Sigmoid colon (tissue), 7 donors: ENCODE measurements around the gene B4GALT2. TPM values are rescaled to one million over a fixed set of nuclear protein-coding genes. Genes with fewer than 3 reads are reported as not detected.

Experiments
- DNase-seq: peaks from one replicate; pipeline ENCODE4 v3.0.0-alpha.2; 2019
- H3K27ac ChIP-seq, 4 donors: fragments of 200-600 bp; sonication (generic); one replicate each; pipeline ENCODE4 v1.5.1; 2016 to 2019; ENCODE audit warnings: mild to moderate bottlenecking in 1 of 4
- H3K27me3 ChIP-seq, 3 donors: fragments of 200-600 bp; sonication (generic); one replicate each; pipeline ENCODE4 v1.5.1; 2019; ENCODE audit warnings: mild to moderate bottlenecking in 1 of 3
- H3K36me3 ChIP-seq, 4 donors: fragments of 200-600 bp; sonication (generic); one replicate each; pipeline ENCODE4 v1.5.1; 2016 to 2019
- H3K4me1 ChIP-seq, 4 donors: fragments of 200-600 bp; sonication (generic); one replicate each; pipeline ENCODE4 v1.5.1; 2017 to 2019
- H3K4me3 ChIP-seq, 4 donors: fragments of 200-600 bp; sonication (generic); one replicate each; pipeline ENCODE4 v1.5.1; 2017 to 2019; ENCODE audit warnings: mild to moderate bottlenecking in 2 of 4, moderate library complexity in 1 of 4
- H3K9me3 ChIP-seq, 4 donors: fragments of 200-600 bp in 3 of 4; sonication (generic) in 3 of 4; one replicate each; pipeline versions ENCODE4 v1.5.1 to v1.6.1; 2013 to 2019
- CTCF ChIP-seq, 4 experiments: fragments of 450-650 bp in 3 of 4; fragments of 200-600 bp in 1 of 4; IDR thresholded peaks; one replicate each; pipeline ENCODE4 v1.5.1; 2016 to 2019; ENCODE audit warnings: antibody characterized with exemption in 4 of 4, mild to moderate bottlenecking in 3 of 4, moderate library complexity in 2 of 4
- EP300 ChIP-seq, 4 donors: sonication (generic); formaldehyde crosslinking; IDR thresholded peaks; one replicate each; pipeline ENCODE4 v1.6.1; 2017; ENCODE audit warnings: antibody characterized with exemption in 4 of 4
- POLR2A ChIP-seq, 2 donors: fragments of 450-650 bp; IDR thresholded peaks; one replicate each; pipeline ENCODE4 v1.6.1; 2016; ENCODE audit warnings: antibody characterized with exemption in 2 of 2, mild to moderate bottlenecking in 2 of 2, moderate library complexity in 2 of 2
- POLR2AphosphoS5 ChIP-seq, 4 donors: sonication (generic); formaldehyde crosslinking; IDR thresholded peaks; one replicate each; pipeline ENCODE4 v1.6.1; 2017; ENCODE audit warnings: antibody characterized with exemption in 4 of 4
- WGBS, 2 donors: extraction: QIAGEN DNeasy Blood & Tissue Kit; methylation state at CpG; one replicate each; pipeline ENCODE4 v1.1.7; 2013; 5-methylcytosine and 5-hydroxymethylcytosine counted together
- intact Hi-C: fragments of 100-400 bp; cut with DNase I; formaldehyde crosslinking; loops from one replicate; pipeline ENCODE4 v1.15.1; 2023
- polyA plus RNA-seq, 3 donors: library from polyadenylated mRNA; stranded (reverse); fragments of 200-250 nt; gene quantifications; one replicate each; pipeline ENCODE4 v1.2.3, GENCODE V29; 2013
- total RNA-seq, 4 donors: library from RNA; depleted of rRNA; stranded (reverse); fragments of >200 nt; gene quantifications; one replicate each; pipeline ENCODE4 v1.1.0, GENCODE V29; 2016
- donor health status: healthy with polysubstance abuse.
- donor health status: Bipolar disorder and iron deficiency.
- donor health status: healthy.

B4GALT2 gene
- total and polyA plus RNA-seq, 7 donors: 14.8 to 55.9 (median 32.0) TPM

- TF ChIP-seq POLR2AphosphoS5 (IDR thresholded peaks at IDR 0.05): no peak
- intact Hi-C loops: no loop called here
- DNase-seq: no peak
- Histone ChIP-seq H3K27me3 (no peaks in the 10 kb centered on the region), H3K4me3 (no peak overlapping the region), H3K4me1 (peaks cover 0 to 17% (median 13%) of the 10 kb centered on the region in 4 donors), H3K36me3 (peaks cover 0 to 14% (median 3%) of the 10 kb centered on the region in 4 donors), H3K9me3 (no peaks in the 10 kb centered on the region), H3K27ac (no peak overlapping the region)
- WGBS, 2 donors: 94 to 98% methylated on average over 16 of the region's 16 CpGs
Measured at GRCh38 chr1:43984855-43985254, 5.8 kb downstream of the B4GALT2 start.

- intact Hi-C loops: no loop called here
- Histone ChIP-seq H3K9me3 (no peaks in the 10 kb centered on the region), H3K27ac (no peak overlapping the region), H3K4me3 (no peak overlapping the region), H3K27me3 (no peaks in the 10 kb centered on the region), H3K4me1 (peaks cover 0 to 12% (median 8%) of the 10 kb centered on the region in 4 donors), H3K36me3 (peaks cover 0 to 14% (median 3%) of the 10 kb centered on the region in 4 donors)
- WGBS, 2 donors: 40 to 75% methylated on average over 4 of the region's 4 CpGs
- no peak for DNase-seq
- no peak for TF ChIP-seq EP300 (IDR thresholded peaks at IDR 0.05)
- no peak for TF ChIP-seq POLR2A (IDR thresholded peaks at IDR 0.05)
- TF ChIP-seq POLR2AphosphoS5 (IDR thresholded peaks at IDR 0.05): no peak
- no peak for TF ChIP-seq CTCF (IDR thresholded peaks at IDR 0.05)
Measured at GRCh38 chr1:43985984-43986595, 7.1 kb downstream of the B4GALT2 start.

- WGBS, 2 donors: 12 to 65% methylated on average over 6 of the region's 6 CpGs
- Histone ChIP-seq H3K27me3 (no peaks in the 10 kb centered on the region), H3K36me3 (peaks cover 0 to 14% (median 3%) of the 10 kb centered on the region in 4 donors), H3K27ac (no peak overlapping the region), H3K9me3 (no peaks in the 10 kb centered on the region), H3K4me3 (no peak overlapping the region), H3K4me1 (peaks cover 0 to 11% (median 8%) of the 10 kb centered on the region in 4 donors)
- DNase-seq: no peak
- no peak for TF ChIP-seq POLR2A (IDR thresholded peaks at IDR 0.05)
- TF ChIP-seq CTCF (IDR thresholded peaks at IDR 0.05): no peak
- TF ChIP-seq EP300 (IDR thresholded peaks at IDR 0.05): no peak
- TF ChIP-seq POLR2AphosphoS5 (IDR thresholded peaks at IDR 0.05): no peak
- intact Hi-C loops: no loop called here
Measured at GRCh38 chr1:43986712-43987111, 7.7 kb downstream of the B4GALT2 start.

GRCh38 chr1:43987159-43987902 is 8.3 kb downstream of the B4GALT2 start:
- intact Hi-C loops: no loop called here
- peaks cover 0 to 14% (median 3%) of the 10 kb centered on the region in 4 donors for H3K36me3 ChIP-seq
- H3K9me3 ChIP-seq: no peaks in the 10 kb centered on the region
- H3K4me1 ChIP-seq: peaks cover 0 to 17% (median 13%) of the 10 kb centered on the region in 4 donors
- TF ChIP-seq EP300 (IDR thresholded peaks at IDR 0.05) (no peak), CTCF (IDR thresholded peaks at IDR 0.05) (no peak), POLR2AphosphoS5 (IDR thresholded peaks at IDR 0.05) (no peak), POLR2A (IDR thresholded peaks at IDR 0.05) (no peak)
- H3K27me3 ChIP-seq: no peaks in the 10 kb centered on the region
- no peak for DNase-seq
- H3K4me3 ChIP-seq: no peak overlapping the region
- no peak overlapping the region for H3K27ac ChIP-seq
- 27 to 66% methylated on average over 6 of the region's 6 CpGs for WGBS, 2 donors
